ENCODE results near the gene NUP93.
"Not testable (repeated sequence)": the region's sequence is repeated elsewhere in the genome, so short reads cannot be mapped to it uniquely, and the experiment has no call there.

The NUP93 gene

GRCh38 chr16:56709443-56710040 lies 20.4 kb upstream of the NUP93 start:
- DNase-seq = no peak

GRCh38 chr16:56710181-56710737 lies 19.7 kb upstream of the NUP93 start:
- no peak for DNase-seq

DNA sequence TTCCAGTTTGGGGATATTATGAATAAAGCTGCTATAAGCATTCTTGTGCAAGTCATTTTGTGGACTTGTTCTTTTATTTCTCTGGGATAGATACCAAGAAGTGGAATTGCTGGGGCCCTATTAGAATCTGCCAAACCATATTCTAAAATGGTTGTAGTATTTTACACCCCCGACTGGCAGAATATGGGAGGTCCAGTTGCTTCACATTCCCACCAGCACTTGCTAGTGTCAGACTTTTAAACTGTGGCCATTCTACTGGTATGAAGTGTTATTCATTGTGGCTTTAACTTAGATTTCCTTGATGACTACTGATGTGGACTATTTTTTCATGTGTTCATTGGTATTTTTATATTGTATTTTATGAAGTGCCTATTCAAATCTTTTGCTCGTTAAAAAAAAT lies 18.1 kb upstream of the NUP93 start:
- DNase-seq = no peak

DNA sequence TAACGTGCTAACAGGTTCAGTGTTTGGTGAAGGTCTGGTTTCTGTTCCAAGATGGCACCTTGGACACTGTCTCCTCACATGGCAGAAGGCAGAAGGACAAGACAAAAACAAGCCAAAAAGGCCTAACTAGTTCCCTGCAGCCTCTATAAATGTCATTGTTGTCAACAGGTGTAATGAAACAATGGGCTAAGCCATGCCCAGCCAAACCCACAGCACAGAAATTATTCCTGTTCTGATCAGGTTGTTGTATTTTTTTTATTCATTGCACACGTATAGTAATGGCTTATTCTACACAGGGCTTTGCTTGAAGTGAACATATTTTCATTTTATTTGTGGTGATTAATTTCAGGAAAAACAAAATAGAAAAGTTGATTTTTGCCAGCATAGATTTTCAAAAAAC lies 16.1 kb upstream of the NUP93 start:
- no peak for DNase-seq

DNA sequence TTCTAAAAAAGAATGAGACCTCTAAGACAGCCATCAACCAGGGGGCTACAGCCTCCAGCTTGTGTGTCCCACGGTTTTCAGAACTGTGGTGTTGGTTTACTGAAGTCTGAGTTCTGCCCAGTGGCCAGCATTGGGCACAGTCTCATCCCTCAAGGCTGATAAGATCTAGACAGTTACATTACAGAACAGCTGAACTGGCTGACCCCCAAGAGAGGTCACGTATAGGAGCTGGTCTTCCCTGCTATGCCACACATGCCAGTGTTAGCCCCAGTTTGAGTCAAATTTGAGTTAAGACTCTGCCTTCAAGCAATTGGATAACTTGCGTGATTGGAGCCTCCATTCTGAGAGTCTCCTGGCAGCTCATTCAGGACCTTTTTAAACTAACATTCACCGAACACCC lies 14.8 kb upstream of the NUP93 start:
- no peak for DNase-seq

- DNase-seq = no peak
Observed at GRCh38 chr16:56716761-56717160, 13.2 kb upstream of the NUP93 start.

- not testable (repeated sequence) for DNase-seq
Observed at GRCh38 chr16:56717532-56717931, 12.4 kb upstream of the NUP93 start.

DNA sequence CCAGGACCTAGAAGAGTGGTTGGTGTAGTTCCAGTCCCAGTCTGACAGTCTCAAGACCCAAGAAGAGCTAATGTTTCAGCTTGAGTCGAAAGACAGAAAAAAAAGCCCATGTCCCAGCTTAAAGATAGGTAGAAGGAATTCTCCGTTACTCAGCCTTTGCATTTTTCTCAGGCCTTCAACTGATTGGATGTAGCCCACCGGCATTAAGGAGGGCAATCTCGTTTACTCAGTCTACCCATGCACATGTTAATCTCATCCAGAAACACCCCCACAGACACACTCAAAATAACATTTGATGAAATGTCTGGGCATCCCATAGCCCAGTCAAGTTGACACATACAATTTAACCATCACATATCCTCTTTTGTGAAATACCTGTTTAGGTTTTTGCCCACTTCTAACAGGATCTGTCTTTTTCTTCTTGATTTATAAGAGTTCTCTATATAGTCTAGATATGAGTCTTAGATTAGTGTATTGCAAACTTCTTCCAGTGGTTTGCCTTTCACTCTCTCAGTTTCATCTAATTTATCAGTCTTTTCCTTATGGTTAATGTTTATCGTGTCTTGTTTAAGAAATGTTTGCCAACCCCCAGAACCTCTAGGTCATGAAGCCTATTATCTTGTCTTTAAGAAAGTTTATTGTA lies 7.6 kb upstream of the NUP93 start:
- no peak for DNase-seq

GRCh38 chr16:56724191-56724590 lies 5.7 kb upstream of the NUP93 start:
- no peak for DNase-seq

GRCh38 chr16:56726283-56726682 lies 3.6 kb upstream of the NUP93 start:
- no peak for DNase-seq

DNA sequence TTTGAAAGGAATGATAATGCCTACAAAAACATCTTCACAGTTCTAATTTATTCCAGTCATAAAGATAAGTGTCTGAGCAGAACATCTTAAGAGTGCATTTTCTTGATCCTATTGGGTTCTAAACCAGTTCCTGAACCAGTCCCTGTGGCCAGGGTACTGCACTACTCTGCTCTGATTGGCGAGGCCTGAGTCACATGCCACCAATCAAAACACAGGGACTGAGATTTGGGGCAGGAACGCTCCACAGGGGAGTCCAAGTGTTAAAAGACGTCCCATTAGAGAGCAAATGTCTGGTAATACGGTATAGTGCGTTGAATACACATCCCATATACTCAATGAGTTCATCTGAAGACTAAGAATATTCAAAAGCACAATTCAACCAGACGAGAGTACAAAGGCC lies 3.0 kb upstream of the NUP93 start:
- no peak for DNase-seq

DNA sequence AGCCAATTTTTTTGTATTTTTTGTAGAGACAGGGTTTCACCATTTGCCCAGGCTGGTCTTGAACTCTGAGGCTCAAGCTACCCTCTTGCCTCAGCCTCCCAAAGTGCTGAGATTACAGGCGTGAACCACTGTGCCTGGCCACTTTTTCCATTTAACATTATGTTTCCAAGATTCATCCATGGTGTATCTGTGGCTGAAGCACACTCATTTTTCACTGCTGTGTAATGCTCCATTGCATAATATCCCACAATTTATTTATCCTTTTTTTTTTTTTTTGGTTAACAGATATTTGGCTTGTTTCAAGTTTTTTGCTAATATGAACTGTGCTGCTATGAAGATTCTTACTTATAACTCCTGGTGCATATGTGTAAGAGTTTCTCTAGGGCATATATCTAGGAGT lies 1.9 kb upstream of the NUP93 start:
- no peak for DNase-seq

GRCh38 chr16:56728980-56729734 lies 772 bp upstream of the NUP93 start:
- DNase-seq = no peak

- no peak for DNase-seq
Observed at GRCh38 chr16:56732366-56732765, 2.4 kb downstream of the NUP93 start.

DNA sequence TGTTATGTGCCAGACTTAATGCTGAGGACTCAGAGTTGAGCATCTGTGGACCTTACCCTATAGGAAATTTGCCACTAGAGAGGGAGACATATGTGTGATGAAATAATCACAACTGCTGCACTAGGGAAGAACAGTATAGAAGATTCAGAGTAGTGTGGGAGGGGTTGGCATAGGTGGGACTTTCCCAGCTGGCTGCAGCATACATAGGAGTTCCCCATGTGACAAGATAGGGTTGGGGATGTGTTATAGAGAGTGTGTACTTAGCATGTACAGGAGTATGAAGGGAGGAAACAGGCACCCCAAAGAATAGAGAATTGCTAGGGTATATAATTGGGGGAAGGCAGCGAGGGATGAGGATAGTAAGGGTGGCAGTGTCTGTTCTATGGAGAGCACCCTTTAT lies 2.9 kb downstream of the NUP93 start:
- DNase-seq = no peak

DNA sequence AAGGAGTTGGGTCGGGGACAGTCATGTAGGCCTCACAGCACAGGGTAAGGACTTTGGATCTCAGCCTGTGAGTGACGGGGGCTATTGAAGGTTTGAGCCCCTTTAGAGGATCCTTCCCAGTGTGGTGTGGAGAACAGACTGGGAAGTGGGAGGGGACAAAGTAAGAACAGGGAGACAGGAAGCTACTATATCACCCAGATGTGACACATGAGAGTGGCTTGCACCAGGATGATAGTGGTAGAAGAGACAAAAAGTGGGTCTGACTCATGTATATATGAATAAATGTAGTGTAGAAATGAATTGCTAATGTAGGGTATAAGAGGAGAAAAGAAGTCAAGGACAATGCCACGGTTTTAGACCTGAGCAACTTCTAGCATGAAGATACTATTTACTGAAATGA lies 4.5 kb downstream of the NUP93 start:
- DNase-seq = no peak

- no peak for DNase-seq
Observed at GRCh38 chr16:56736476-56736875, 6.5 kb downstream of the NUP93 start.

DNA sequence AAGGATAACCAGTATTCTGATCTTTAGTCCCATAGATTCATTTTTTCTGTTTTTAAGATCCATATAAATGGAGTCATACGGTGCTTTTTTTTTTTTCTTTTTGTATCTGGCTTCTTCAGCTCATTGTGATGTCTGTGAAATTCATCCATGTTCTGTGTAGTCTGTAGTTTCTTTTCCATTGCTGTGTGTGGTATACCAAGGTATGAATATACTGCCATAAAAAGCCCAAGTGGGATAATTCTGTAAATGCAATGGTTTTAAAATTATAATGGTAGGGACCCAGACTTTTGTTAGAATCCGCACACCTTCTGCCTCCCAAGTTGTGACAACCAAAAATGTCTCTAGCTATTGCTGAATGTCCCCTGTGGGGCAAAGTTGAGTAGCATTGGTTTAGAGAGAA lies 7.6 kb downstream of the NUP93 start:
- no peak for DNase-seq

DNA sequence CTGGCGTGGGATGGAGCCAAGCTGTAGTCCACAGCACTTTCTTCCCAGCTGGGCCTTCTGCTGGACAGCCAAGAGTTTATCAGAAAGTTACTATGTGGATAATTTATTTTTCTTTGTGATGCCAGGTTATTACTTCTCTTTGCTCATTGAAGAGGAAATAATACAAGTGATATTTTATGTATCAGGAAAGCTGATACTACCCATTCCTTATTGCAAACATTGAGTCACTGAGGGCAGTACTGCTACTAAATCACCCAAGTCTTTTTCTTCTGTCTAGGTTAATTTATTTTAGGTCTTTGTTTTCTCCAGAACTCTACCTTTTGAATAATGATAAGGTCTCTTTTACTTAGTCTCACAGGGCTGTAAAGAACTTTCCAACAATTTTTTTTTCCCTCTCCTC lies 8.3 kb downstream of the NUP93 start:
- DNase-seq = no peak

GRCh38 chr16:56739378-56739777 lies 9.4 kb downstream of the NUP93 start:
- not testable (repeated sequence) for DNase-seq

DNA sequence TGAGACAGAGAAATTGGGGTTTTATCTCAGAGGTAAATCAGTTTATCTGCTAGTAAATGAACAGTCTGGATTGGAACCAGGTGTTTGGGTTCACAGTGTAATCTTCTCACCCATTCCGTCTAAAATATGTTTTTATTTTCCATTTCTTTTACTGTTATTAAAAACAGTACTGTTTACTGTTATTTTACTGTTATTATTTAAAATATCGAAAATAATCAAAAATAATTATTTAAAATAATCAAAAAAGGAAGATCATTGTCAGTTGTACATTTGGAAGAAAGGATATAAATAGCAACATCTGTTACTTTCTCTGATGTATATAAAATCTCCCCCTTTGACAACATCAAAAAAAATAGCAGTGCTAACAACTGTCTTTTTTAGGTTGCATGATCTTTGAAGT lies 11.5 kb downstream of the NUP93 start:
- no peak for DNase-seq

GRCh38 chr16:56742030-56742984 lies 12.4 kb downstream of the NUP93 start:
- no peak for DNase-seq

DNA sequence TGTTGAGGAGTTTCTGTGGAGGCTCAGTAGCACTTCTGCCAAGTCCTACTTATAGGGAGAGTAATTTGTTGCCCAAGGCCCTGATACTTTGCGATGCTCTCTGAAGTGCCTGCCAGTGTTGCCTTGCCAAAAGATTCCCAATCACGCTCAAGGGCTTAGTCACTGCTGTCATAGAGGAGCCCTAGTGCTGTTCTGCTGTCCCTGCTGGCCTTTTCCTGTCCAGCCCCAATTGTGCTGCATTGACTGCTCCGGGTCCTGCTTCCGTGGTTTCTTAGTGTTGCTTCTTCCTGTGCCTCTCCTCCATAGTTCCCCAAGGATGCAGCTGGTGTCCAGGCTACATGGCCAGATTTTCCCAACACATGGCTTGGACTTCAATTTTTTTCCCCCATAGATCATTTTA lies 13.9 kb downstream of the NUP93 start:
- no peak for DNase-seq
